GM21381 (cell line): ENCODE results near the gene TMEM131.
A peak's percentile ranks its signal among the peaks of the same experiment; 100 is the strongest.
"Not testable (repeated sequence)": the region's sequence is repeated elsewhere in the genome, so short reads cannot be mapped to it uniquely, and the experiment has no call there.

Experiments used
- ATAC-seq: cut with Tn5 transposase; IDR thresholded peaks from one replicate; pipeline ENCODE4 v1.9.1; 2021; ENCODE audit warnings: mild to moderate bottlenecking, moderate library complexity; ENCODE audit not compliant: unreplicated experiment

The TMEM131 gene

GRCh38 chr2:97995734-97996624, at the start of gene TMEM131:
TSS of gene TMEM131 (minus strand) at chr2:97995948. CDS start at chr2:97995662, 286 bp downstream.
- ATAC-seq, result peak; percentile 73

GRCh38 chr2:98044730-98045129, 49.0 kb upstream of the TMEM131 start:
- ATAC-seq, result not testable (repeated sequence)

GRCh38 chr2:98043101-98043500, 47.4 kb upstream of the TMEM131 start:
- ATAC-seq, result no peak

GRCh38 chr2:98040331-98040939, 44.7 kb upstream of the TMEM131 start:
- no peak for ATAC-seq

GRCh38 chr2:98039085-98039756, 43.5 kb upstream of the TMEM131 start:
- no peak for ATAC-seq

GRCh38 chr2:98037666-98038336, 42.1 kb upstream of the TMEM131 start:
- no peak for ATAC-seq

GRCh38 chr2:98037206-98037605, 41.5 kb upstream of the TMEM131 start:
- ATAC-seq, result no peak

GRCh38 chr2:98036349-98037000, 40.7 kb upstream of the TMEM131 start:
- no peak for ATAC-seq

- ATAC-seq, result no peak
Observed at GRCh38 chr2:98034745-98035144, 39.0 kb upstream of the TMEM131 start.

- no peak for ATAC-seq
Observed at GRCh38 chr2:98032086-98032485, 36.3 kb upstream of the TMEM131 start.

- no peak for ATAC-seq
Observed at GRCh38 chr2:98029718-98030222, 34.0 kb upstream of the TMEM131 start.

- no peak for ATAC-seq
Observed at GRCh38 chr2:98028931-98029717, 33.4 kb upstream of the TMEM131 start.

- no peak for ATAC-seq
Observed at GRCh38 chr2:98028101-98028561, 32.4 kb upstream of the TMEM131 start.

GRCh38 chr2:98027538-98027937, 31.8 kb upstream of the TMEM131 start:
- ATAC-seq, result peak; percentile 32

GRCh38 chr2:98026927-98027522, 31.3 kb upstream of the TMEM131 start:
- peak; percentile 80 for ATAC-seq

GRCh38 chr2:98026292-98026691, 30.5 kb upstream of the TMEM131 start:
- no peak for ATAC-seq

GRCh38 chr2:98025481-98026037, 29.8 kb upstream of the TMEM131 start:
- no peak for ATAC-seq

GRCh38 chr2:98022067-98022466, 26.3 kb upstream of the TMEM131 start:
- ATAC-seq, result not testable (repeated sequence)
